Neural crest cell (in vitro differentiated cells): Measurements from ENCODE around the gene TMEM33. TPM values are rescaled to one million over a fixed set of nuclear protein-coding genes. Genes with fewer than 3 reads are reported as not detected.

Experiments
- DNase-seq: peaks from one replicate; pipeline ENCODE4 v3.0.0; 2021; ENCODE audit warnings: low read depth, mixed read lengths, low spot score
- H3K27ac Mint-ChIP-seq: one replicate; pipeline ENCODE4 v1.8.0; 2021; ENCODE audit warnings: mild to moderate bottlenecking, mixed read lengths; ENCODE audit not compliant: unreplicated experiment
- H3K27me3 Mint-ChIP-seq: 2 replicates; pipeline ENCODE4 v1.8.0; 2021; ENCODE audit warnings: low read depth, mild to moderate bottlenecking, mixed read lengths
- H3K36me3 Mint-ChIP-seq: 2 replicates; pipeline ENCODE4 v1.8.0; 2021; ENCODE audit warnings: low read depth, mild to moderate bottlenecking, mixed read lengths
- H3K4me1 Mint-ChIP-seq: 2 replicates; pipeline ENCODE4 v1.8.0; 2021; ENCODE audit warnings: mixed read lengths
- H3K4me3 Mint-ChIP-seq: one replicate; pipeline ENCODE4 v1.8.0; 2021; ENCODE audit warnings: mild to moderate bottlenecking, mixed read lengths
- H3K9me3 Mint-ChIP-seq: 2 replicates; pipeline ENCODE4 v1.8.0; 2021; ENCODE audit warnings: mixed read lengths
- CTCF ChIP-seq: fragments of 200-600 bp; sonication (generic); conservative IDR thresholded peaks from 2 replicates; pipeline ENCODE4 v1.5.0; 2021; ENCODE audit warnings: antibody characterized with exemption, mild to moderate bottlenecking
- total RNA-seq: library from RNA; stranded (reverse); gene quantifications from 2 replicates; pipeline ENCODE4 v1.2.1, GENCODE V29; 2021

TMEM33 gene
- total RNA-seq, 1 donor from 2014 or later: 73.9 TPM

GRCh38 chr4:41964401-41964800, 29.2 kb downstream of the TMEM33 start:
- H3K27me3 Mint-ChIP-seq: no peaks in the 10 kb centered on the region

GRCh38 chr4:41967392-41967791, 32.2 kb downstream of the TMEM33 start:
- TF ChIP-seq CTCF: no peak
- H3K4me3 Mint-ChIP-seq: no peak overlapping the region
- peaks cover 10% of the 10 kb centered on the region for H3K36me3 Mint-ChIP-seq
- no peaks in the 10 kb centered on the region for H3K27me3 Mint-ChIP-seq
- DNase-seq: no peak
- H3K4me1 Mint-ChIP-seq: no peaks in the 10 kb centered on the region
- H3K27ac Mint-ChIP-seq: no peak overlapping the region
- H3K9me3 Mint-ChIP-seq: peaks cover 11% of the 10 kb centered on the region

More at GRCh38 chr4:41964401-41964800, 29.2 kb downstream of the TMEM33 start:
- Mint-ChIP-seq H3K4me3 (no peak overlapping the region), H3K27ac (no peak overlapping the region), H3K9me3 (peaks cover 4% of the 10 kb centered on the region), H3K4me1 (no peaks in the 10 kb centered on the region), H3K36me3 (peaks cover 10% of the 10 kb centered on the region)
- no peak for TF ChIP-seq CTCF
- no peak for DNase-seq

- TF ChIP-seq CTCF: no peak
- Mint-ChIP-seq H3K4me1 (no peaks in the 10 kb centered on the region), H3K27me3 (no peaks in the 10 kb centered on the region), H3K36me3 (peaks cover 10% of the 10 kb centered on the region), H3K9me3 (peaks cover 11% of the 10 kb centered on the region), H3K4me3 (no peak overlapping the region), H3K27ac (no peak overlapping the region)
- no peak for DNase-seq
Observed at GRCh38 chr4:41969671-41970070, 34.4 kb downstream of the TMEM33 start.

GRCh38 chr4:41975341-41975740, 40.1 kb downstream of the TMEM33 start:
- Mint-ChIP-seq H3K4me1 (no peaks in the 10 kb centered on the region), H3K4me3 (no peak overlapping the region), H3K36me3 (no peaks in the 10 kb centered on the region), H3K27ac (no peak overlapping the region), H3K27me3 (no peaks in the 10 kb centered on the region), H3K9me3 (peaks cover 3% of the 10 kb centered on the region)
- no peak for DNase-seq
- TF ChIP-seq CTCF: no peak

- Mint-ChIP-seq H3K27ac (no peak overlapping the region), H3K36me3 (no peaks in the 10 kb centered on the region), H3K4me1 (no peaks in the 10 kb centered on the region), H3K9me3 (no peaks in the 10 kb centered on the region), H3K4me3 (no peak overlapping the region), H3K27me3 (no peaks in the 10 kb centered on the region)
- TF ChIP-seq CTCF: no peak
- DNase-seq: no peak
Observed at GRCh38 chr4:41976775-41977516, 41.7 kb downstream of the TMEM33 start.
